COLO668 (cell line): ENCODE results near the gene MGMT.

Experiments
- DNase-seq: peaks from one replicate; lab custom pipeline; 2025; ENCODE audit not compliant: unreplicated experiment; lab: John Stamatoyannopoulos, UW

MGMT gene

GRCh38 chr10:129647590-129647989 lies 180.5 kb downstream of the MGMT start:
- DNase-seq: no peak

DNA sequence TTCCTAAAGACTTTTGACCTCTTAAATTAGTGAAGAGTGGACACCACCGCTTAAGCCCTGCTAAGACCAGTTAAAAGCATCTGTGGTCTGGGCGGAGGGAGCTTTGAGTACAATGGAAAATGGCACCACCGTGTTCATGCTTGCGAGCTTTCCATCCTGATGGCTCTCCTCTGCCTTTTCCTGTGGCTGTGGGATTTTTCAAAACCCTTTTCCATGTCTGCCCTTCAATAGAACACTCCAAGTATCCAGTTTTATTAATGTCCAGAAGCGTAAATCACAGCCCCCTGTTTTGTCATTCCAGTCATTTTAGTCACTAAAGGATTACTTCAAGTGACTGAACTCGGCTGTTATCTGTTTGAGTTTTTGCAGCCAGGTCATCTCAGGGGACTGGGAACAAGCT lies 181.8 kb downstream of the MGMT start:
- DNase-seq: no peak

DNA sequence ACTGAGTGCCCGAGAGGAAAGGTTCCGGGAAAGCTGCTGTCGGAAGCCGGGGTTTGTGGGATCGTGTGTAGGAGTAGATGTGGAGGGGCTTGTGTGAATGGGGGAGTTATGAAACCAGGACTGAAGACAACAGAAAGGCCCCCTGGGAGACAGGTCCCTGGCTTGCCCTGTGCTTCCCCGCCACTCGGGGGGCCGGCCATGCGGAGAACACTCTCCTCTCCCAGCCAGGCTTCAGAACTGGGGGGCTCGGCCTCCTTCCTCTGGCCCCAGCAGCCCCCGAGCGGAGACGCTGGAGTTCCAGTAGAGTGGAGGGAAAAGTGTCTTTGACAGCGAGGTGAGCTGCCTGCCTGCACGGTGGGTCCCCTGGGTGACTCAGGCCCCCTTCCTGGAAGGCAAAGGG lies 185.0 kb downstream of the MGMT start:
- DNase-seq: no peak

DNA sequence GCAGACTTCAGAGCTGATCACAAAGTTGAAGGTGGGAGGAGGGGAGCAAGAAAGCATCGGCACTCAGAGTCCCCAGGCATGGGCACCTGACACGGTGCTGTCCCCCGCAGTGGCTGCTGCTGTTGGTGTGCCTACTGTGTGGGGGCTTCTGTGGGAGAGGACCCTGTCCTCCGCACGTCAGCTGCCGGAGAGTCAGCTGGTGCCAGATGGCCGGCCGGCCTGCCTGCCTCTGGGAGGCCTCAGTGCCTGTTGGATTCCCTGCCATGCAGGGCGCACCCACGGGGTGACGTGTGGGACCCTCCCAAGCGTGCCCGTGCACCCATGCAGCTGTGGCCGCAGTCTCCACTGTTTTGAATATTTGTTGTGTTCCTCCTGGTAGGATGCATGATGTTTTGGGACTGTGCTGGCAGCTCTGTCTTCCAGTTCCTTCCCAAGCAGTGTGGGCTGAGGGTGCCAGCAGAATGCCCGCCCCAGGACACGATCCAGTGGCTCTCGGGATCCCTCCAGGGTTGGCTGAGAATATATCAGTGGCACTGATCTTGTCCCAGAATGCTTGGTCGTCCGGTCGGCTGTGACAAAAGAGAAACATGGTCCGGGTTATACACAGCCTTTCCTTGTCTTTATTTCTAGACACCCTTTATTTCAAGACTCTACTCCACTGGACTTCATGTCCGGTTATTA lies 185.6 kb downstream of the MGMT start:
- DNase-seq: no peak

GRCh38 chr10:129653428-129653827 lies 186.4 kb downstream of the MGMT start:
- DNase-seq: no peak

DNA sequence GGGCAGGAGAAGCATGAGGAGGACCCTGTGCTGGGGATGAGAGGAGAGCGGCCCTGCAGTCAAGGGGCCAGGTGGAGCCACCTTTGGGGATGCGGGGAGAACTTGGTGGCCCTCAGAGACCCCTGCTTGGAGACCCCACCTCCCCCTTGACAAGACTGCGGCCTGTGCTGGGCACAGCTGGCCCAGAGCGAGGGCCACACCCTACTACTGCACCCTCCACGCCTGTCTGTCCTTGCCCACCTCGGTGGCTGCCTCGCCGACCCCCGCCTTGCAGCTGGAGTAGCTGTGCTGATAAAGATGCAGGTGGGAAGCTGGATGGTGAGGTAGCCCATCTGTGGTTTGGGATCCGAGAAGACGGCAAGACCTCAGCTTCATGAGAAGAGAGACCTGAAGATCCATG lies 186.8 kb downstream of the MGMT start:
- DNase-seq: no peak

DNA sequence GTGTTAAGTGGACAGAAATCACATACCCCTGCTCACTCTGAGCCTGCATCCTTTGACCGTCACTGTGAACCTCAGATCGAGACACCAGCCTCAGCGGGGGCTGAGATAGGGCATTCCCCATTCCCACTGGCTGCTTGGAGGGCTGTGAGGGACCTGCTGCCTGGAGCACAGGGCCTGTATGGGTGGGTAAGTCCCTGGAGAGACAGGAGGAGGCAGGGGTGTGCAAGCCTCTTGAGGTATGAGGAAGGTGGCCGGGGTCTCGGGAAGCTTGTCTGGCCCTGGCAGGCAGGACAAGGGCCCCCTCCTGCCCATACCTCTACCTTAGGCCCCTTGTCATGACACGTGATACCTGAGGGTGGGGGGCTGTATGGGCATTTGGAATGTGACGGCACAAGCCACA lies 187.4 kb downstream of the MGMT start:
- no peak for DNase-seq

DNA sequence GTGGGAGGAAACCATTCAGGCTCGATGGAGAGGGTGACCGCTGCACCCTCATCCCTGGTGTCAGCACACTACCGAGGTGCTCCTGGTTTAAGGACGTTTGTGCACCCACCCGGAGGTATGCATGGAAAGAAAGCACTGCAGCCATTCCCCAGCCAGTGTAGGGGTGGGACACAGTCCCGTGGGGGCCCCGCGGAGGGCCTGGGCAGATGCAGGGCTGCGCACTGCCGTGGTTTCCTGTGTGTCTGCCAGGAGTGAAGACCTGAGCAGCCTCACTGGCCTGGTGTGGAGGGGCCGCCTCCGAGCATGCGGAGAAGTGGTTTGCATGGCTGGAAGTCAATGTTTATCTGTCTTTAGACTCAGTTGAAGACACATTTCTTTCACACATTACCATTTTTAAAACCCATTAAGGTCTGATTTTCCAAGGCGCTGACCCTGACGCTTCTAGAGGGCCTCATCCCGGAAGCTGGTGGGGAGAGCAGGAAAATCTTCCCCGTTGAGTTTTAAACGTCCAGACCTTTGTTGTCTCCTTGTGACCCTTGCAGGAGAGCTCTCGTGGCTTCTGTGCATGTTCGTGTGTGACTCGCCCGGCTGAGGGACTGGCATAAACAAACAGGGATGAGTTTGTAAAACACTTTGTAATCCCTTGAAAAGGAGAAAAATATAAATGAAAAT lies 188.1 kb downstream of the MGMT start:
- no peak for DNase-seq

GRCh38 chr10:129655679-129656031 lies 188.6 kb downstream of the MGMT start:
- no peak for DNase-seq

DNA sequence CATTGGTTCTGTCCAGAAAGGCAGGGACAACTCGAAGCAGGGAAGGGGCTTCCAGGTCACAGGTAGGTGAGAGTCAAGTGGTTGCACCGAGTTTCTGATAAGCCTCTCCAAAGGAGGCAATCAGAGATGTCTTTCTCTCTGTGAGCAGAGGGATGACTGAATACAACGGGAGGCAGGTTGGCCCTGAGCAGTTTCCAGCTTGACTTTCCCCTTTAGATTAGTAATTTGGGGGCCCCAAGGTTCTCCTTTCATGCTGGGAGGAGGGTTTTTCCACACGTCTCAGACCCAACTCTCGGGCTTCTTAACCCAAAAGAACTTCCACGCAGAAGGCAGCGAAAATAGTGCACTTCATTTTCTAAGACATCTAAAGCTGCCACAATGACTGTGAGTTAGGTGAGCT lies 189.6 kb downstream of the MGMT start:
- no peak for DNase-seq

GRCh38 chr10:129657297-129658017 lies 190.4 kb downstream of the MGMT start:
- DNase-seq: no peak

GRCh38 chr10:129658376-129659072 lies 191.5 kb downstream of the MGMT start:
- DNase-seq: no peak

DNA sequence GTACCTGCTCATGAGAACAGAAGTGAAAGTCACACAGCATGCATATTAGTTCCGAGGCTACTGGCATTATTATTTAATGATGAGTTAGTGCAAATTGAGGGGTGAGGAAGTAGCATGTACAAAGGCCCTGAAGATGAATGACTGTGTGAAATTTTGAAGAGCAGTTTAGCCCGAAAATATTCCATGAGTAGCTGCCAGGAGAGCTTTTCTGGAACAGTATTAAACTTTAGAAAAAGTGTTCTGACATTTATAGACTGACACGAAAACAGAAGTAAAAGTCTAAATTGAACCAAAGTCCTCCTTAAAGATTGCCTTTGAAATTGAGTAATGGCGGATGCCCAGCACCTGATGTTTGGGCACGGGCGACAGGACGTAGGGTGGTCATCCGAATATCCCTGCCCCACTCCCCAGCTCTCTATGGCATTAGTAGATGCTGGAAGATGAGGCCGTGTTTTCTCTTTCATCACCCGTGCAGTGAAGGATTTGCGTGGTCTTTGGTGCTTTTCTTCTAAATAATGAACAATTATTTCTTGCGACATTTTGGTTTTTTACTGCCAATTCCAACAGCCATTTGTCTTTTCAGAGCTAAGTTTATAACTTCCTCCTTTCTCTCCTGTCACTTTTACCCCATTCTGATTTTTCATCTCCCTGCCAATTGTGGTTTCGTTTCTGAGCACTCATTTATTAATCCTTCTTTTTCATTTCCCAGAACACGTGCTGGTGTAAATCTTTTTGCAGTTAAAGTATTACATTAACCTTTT lies 192.6 kb downstream of the MGMT start:
- no peak for DNase-seq

- DNase-seq: no peak
Observed at GRCh38 chr10:129660569-129660968, 193.5 kb downstream of the MGMT start.

GRCh38 chr10:129662426-129662825 lies 195.4 kb downstream of the MGMT start:
- no peak for DNase-seq

- DNase-seq: no peak
Observed at GRCh38 chr10:129670124-129670523, 203.1 kb downstream of the MGMT start.

DNA sequence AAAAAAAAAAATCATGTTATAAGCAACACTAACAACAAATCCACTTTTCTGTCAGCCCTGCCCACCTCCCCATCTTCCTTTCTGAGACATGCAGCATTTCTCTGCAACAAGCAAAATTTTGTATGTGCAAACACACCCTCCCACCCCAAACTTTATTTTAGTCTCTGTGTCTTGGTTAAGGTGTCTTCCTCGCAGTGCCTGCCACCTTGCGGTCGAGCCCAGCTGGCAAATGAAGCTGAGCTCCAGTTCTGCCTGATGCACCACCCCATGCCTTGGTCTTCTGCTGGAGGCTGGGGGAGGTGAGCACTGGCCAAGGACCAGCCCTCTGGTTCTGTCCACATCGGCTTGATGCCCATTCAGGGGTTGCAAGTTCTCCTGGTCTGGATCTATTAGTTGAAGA lies 206.3 kb downstream of the MGMT start:
- DNase-seq: no peak

DNA sequence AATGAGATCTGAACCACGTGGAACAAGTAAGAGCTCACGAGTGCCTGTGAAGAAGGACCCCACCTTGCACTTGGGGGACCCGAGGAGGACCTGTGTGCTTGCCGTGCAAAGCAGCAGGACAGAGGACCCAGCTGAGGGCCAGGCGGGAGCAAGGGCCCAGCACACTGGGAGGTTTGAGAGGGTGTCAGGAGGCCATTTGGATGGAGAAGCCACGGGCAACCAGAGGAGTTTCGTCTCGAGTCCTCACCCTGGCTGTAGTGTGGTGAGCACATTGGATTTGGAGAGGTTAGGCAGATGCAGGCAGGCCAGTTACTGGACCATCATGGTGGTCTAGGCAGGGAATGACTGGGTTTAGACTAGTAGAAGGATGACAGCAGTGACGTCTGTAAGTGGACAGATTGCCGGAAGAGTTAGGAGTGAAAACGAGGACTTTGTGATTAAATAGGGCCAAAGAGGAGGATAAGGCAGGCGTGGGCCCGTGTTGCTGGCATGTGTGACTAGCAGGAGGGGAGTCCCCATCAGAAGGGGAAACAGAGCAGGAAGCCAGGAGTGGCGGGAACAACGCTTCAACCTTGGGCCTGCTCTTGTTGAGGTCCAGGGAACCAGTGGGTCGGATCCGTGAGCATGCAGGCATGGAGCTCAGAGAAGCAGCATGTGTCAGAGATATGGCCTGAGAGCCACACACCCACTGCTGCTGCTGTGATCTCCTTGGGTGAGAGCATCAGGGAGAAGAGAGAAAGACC lies 208.2 kb downstream of the MGMT start:
- DNase-seq: no peak

DNA sequence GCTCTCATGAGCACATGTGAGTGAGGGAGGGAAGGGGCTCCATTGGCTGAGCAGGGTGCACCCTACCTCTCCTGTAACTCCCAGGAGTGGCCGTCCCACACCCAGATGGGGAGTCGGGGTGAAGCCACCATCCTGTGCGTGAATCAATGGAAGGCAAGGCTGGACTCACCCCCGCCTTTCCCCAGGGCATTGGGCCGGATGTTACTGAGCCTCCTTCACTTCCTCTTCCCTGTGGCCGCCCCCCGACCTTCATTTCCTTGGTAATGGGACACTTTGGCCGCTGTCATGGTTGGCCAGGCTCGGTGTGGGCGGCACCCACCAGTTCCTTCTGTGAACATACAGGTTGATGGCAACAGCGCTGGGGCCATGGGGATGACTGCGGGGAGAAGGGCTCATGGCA lies 209.0 kb downstream of the MGMT start:
- DNase-seq: no peak

DNA sequence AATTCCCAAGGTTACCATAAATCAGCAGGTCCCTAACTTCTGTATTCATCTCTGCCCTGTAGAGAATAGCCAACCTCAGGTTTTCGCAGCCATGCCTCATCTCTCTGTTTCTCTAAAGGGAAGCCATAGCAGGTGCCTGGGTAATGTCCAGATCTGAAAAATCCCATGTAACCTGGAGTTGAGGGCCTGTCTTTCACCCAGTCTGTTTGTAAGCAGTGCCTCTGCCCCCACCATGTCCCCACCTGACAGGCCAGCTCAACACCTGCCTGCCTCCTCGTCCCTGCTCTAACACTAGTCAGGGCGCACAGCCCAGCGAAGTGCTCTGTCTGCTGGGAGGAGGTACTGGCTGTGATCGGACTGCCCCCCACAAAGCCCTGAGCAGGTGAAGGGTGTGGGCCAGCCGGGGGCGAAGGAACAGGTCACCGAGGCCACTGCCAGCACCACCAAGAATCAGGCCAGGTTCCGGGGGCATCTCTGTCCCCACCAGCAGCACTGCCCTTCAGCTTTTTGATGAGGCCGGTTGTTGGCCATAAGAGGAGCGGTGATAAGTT lies 210.4 kb downstream of the MGMT start:
- no peak for DNase-seq
